Astrocyte of the cerebellum (primary cell): Measurements from ENCODE around the gene RNF220.

Source experiments
- DNase-seq: peaks from one replicate; pipeline ENCODE4 v3.0.0-alpha.2; 2011; ENCODE audit warnings: low read depth
- H3K4me3 ChIP-seq: 2 replicates; pipeline ENCODE4 v1.5.1; 2011; ENCODE audit warnings: mild to moderate bottlenecking, low read depth, low read length, moderate library complexity
- CTCF ChIP-seq: IDR thresholded peaks from 2 replicates; pipeline ENCODE4 v1.5.1; 2012; ENCODE audit warnings: low read length, low read depth, moderate library complexity, mild to moderate bottlenecking; ENCODE audit errors: missing control alignments
- in situ Hi-C: cut with HindIII; loops from 2 replicates; pipeline ENCODE4 v1.10.0; 2017; ENCODE audit warnings: low sequenced_read_pairs

RNF220 gene

DNA sequence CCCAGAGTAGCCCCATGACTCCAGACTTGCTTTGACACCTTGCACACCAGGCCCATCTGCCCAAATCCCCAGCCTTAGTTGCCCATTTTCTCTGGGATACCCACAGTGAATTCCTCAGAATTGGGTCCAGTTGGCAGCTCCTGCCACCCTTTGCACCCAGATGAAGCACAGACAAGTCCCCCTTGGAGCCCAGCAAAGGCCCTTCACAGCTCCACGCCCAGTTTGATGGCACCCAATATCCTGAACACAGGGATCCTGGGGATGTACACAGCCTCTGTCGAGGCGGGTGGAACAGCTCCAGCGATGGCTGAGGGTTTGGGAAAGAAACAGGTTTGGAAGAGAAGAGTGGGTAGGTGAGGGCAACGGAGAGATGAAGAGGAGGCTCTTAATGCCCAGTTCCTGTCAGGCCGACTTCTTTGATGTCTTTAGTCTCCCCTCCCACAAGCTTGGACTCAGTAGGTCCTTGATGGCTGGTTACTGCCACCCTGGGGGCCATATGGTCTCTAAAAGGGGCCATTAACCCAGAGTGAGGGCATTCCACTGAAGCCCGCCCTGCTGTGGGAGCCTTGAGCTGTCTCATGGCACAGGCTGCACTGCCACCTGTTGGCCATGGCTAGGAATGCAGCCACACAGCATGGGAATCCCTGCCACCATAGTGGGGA is 247.5 kb downstream of the RNF220 start:
- in situ Hi-C loops, result no loop called here
- DNase-seq, result peak; percentile 29
- H3K4me3 ChIP-seq, result no peak overlapping the region
- peak; percentile 97 for TF ChIP-seq CTCF

DNA sequence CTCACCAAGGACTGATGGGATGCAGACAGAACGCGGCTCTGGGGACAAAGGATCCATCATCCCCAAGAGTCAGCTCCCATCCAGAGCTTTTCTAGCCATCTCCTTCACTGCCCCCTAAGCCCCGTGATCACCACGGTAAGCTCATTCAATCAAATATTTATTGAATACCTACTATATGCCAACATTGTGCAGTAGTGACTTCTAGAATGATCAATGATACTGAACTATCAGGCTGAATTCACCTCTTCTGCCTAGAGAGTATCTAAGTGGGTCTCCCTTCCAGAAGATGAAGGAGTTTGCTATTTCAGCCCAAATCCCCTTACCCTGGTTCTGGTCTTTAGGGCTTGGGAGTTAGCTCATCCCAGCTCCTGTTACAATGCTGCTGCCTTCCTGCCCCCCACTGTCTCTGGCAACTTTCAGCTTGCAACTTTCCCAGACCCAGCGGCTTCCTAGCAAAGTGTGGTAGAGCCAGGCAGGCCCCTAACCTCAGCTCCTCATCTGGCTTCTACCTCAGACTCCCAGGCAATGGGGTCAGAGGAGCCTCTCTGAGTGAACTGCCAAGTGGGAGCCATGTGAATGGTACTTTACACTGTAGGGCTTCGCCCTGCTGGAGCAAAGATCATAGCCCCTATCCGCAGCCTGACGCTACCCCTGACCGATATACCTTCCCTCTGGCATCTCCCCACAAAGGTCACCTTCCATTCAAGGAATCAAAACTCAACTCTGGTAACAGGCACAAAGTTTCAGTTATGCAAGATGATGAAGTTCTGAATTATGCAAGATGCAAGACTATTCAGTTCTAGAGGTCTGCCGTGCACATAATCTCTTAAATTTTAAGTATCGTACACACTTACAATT is 248.3 kb downstream of the RNF220 start:
- H3K4me3 ChIP-seq, result no peak overlapping the region
- in situ Hi-C loops, result no loop called here
- DNase-seq, result no peak
- no peak for TF ChIP-seq CTCF

DNA sequence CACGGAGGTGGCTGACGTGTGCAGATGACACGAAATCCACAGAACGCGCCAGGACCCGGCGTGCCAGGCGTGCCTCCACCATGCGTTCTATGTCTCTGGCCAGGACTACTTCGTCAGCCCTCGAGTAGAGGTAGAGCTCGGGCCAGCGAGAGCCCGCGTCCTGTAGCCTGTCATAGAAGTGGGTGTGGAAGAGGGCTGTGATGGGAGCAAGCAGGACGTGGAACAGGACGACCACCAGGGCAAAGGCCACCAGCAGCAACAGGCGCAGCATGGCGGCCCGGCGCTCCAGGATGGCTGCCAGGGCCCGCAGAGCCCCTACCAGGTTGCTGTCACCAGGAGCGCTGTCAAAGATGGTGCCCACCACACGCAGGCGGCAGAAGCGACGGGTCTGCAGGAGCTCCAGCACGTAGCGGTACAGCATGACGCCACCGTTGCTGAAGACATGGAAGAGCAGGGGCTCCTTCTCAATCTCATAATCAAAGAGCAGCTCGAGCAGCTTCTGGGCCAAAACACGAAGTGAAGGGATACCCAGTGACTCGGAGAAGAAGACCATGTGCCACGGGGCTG is 249.6 kb downstream of the RNF220 start:
- DNase-seq, result no peak
- no peak for TF ChIP-seq CTCF
- H3K4me3 ChIP-seq, result no peak overlapping the region
- in situ Hi-C loops, result no loop called here

- peak; percentile 97 for TF ChIP-seq CTCF
- in situ Hi-C loops, result no loop called here
- no peak overlapping the region for H3K4me3 ChIP-seq
- no peak for DNase-seq
These were observed 250.6 kb downstream of the RNF220 start for GRCh38 chr1:44655609-44656008.

DNA sequence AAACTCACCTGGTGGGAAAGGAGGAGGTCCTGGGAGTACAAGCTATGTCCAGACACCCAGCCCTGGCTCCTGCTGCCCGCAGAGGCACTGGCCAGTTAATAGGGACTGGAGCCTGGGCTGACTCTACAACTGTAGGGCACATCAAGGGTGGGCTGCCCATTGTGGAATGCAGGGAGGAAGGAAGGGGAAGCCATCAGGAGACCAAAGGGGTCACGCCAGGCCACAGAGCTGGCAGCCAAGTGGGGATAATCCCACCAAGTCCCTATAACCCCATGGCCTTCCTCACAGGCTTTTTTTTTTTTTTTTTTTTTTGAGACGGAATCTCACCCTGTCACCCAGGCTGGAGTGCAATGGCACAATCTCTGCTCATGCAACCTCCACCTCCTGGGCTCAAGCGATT is 254.5 kb downstream of the RNF220 start:
- in situ Hi-C loops, result no loop called here
- H3K4me3 ChIP-seq, result no peak overlapping the region
- TF ChIP-seq CTCF, result no peak
- no peak for DNase-seq

GRCh38 chr1:44660176-44660575 is 255.1 kb downstream of the RNF220 start:
- H3K4me3 ChIP-seq, result no peak overlapping the region
- no peak for DNase-seq
- in situ Hi-C loops, result no loop called here
- TF ChIP-seq CTCF, result no peak
